ENCODE results near the gene ARRDC3.
"Not testable (repeated sequence)": the region's sequence is repeated elsewhere in the genome, so short reads cannot be mapped to it uniquely, and the experiment has no call there.

DNA sequence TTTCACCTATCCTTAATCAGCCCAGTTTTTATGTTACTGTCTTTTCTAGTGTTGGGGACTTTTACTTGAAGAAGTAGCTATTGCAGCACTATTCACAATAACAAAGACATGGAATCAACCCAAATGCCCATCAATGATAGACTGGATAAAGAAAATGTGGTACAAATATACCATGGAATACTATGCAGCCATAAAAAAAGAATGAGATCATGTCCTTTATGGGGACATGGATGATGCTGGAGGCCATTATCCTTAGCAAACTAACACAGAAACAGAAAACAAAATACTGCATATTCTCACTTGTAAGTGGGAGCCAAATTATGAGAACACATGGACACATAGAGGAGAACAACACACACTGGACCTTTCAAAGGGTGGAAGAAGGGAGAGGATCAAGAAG is 6.4 kb upstream of the ARRDC3 start:
- TF ChIP-seq, protein P1, sequence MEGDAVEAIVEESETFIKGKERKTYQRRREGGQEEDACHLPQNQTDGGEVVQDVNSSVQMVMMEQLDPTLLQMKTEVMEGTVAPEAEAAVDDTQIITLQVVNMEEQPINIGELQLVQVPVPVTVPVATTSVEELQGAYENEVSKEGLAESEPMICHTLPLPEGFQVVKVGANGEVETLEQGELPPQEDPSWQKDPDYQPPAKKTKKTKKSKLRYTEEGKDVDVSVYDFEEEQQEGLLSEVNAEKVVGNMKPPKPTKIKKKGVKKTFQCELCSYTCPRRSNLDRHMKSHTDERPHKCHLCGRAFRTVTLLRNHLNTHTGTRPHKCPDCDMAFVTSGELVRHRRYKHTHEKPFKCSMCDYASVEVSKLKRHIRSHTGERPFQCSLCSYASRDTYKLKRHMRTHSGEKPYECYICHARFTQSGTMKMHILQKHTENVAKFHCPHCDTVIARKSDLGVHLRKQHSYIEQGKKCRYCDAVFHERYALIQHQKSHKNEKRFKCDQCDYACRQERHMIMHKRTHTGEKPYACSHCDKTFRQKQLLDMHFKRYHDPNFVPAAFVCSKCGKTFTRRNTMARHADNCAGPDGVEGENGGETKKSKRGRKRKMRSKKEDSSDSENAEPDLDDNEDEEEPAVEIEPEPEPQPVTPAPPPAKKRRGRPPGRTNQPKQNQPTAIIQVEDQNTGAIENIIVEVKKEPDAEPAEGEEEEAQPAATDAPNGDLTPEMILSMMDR (IDR thresholded peaks at IDR 0.05; ENCODE audit: poor library complexity) = not testable (repeated sequence)
- not testable (repeated sequence) for TF ChIP-seq EZH2 (IDR thresholded peaks at IDR 0.05; ENCODE audit: borderline replicate concordance)
